GM23248 (cell line): ENCODE data around the gene DDX28.

Experiments used
- EZH2 ChIP-seq: fragments of 200-600 bp; sonication (generic); IDR thresholded peaks from 2 replicates; pipeline ENCODE4 v1.6.1; 2018; ENCODE audit warnings: antibody characterized with exemption, mild to moderate bottlenecking; ENCODE audit not compliant: insufficient read depth, poor library complexity, severe bottlenecking
- EZH2phosphoT487 ChIP-seq: fragments of 200-600 bp; sonication (generic); IDR thresholded peaks from 2 replicates; pipeline ENCODE4 v1.6.1; 2018; ENCODE audit warnings: antibody characterized with exemption, moderate library complexity, mild to moderate bottlenecking, low read depth; ENCODE audit not compliant: insufficient read depth

DNA sequence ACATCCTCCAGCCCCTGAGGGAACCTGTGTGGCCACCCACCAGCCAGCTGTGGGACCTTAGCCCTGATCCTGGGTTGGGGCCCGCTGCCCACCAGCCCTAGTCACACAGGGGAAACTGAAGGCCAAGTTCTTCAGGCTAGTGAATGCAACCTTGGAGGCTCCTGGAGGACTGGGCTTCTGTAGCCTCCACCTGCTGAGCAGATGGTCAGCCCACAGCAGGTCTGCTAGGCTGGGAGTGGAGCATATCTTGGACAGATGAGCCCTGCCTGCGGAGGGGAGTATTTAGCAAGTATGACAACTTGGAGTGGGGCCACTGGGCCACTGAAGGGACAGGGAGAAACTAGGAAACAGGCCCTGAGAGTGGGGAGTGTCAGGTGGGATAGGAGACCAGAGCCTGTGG is 46.8 kb downstream of the DDX28 start:
- no peak for TF ChIP-seq EZH2phosphoT487
- TF ChIP-seq EZH2, result no peak
